Endothelial cell of umbilical vein (primary cell): ENCODE data around the gene CD40. TPM values are rescaled to one million over a fixed set of nuclear protein-coding genes. Genes with fewer than 3 reads are reported as not detected.

ENCODE experiments used
- BruUV-seq: library from RNA; stranded (reverse); fragments of 400-500 nt; replicated peaks from 2 replicates; lab custom pipeline; 2021; lab: Mats Ljungman, UMichigan
- CTCF ChIA-PET: fragments of 300-600, 350-600 bp; sonication (Branson Sonifier 250); formaldehyde crosslinking; loops from one replicate; lab custom pipeline; 2021; ENCODE audit warnings: antibody characterized with exemption, inconsistent platforms; lab: Charles Lee
- POLR2A ChIA-PET: fragments of 300-600, 350-600 bp; sonication (Branson Sonifier 250); formaldehyde crosslinking; loops from one replicate; lab custom pipeline; 2021; ENCODE audit warnings: antibody characterized with exemption, inconsistent platforms; lab: Charles Lee
- DNase-seq: peaks from one replicate; pipeline ENCODE4 v3.0.0-alpha.2; 2011; ENCODE audit warnings: low read depth, low spot score
- FAIRE-seq: peaks from 2 replicates; lab custom pipeline; 2011; peaks lifted over from hg19 to GRCh38; lab: Jason Lieb, UNC
- H2AFZ ChIP-seq: 2 replicates; pipeline ENCODE4 v1.6.0; 2012; ENCODE audit warnings: low read depth, low read length, control low read depth, inconsistent platforms
- H3K27ac ChIP-seq: 2 replicates; pipeline ENCODE4 v1.5.1; 2011; ENCODE audit warnings: low read depth, mild to moderate bottlenecking, control low read depth, low read length, moderate library complexity; ENCODE audit not compliant: insufficient read depth
- H3K27me3 ChIP-seq, 2 experiments: 2 replicates each; pipeline versions ENCODE4 v1.6.0 to v1.6.1; 2011; ENCODE audit warnings: low read length in 2 of 2, mixed read lengths in 1 of 2; ENCODE audit not compliant: control insufficient read depth in 2 of 2, insufficient read depth in 2 of 2
- H3K36me3 ChIP-seq, 2 experiments: 2 replicates in 1 of 2; 3 replicates in 1 of 2; pipeline ENCODE4 v1.5.1; 2011; ENCODE audit warnings: low read length in 2 of 2, mild to moderate bottlenecking in 1 of 2, moderate library complexity in 1 of 2; ENCODE audit not compliant: control insufficient read depth in 2 of 2, insufficient read depth in 2 of 2; ENCODE audit errors: extremely low read depth in 1 of 2
- H3K4me1 ChIP-seq: 3 replicates; pipeline ENCODE4 v1.5.1; 2011; ENCODE audit warnings: mild to moderate bottlenecking, low read length; ENCODE audit not compliant: control insufficient read depth, insufficient read depth; ENCODE audit errors: extremely low read depth
- H3K4me2 ChIP-seq: 2 replicates; pipeline ENCODE4 v1.6.1; 2011; ENCODE audit warnings: low read length, control low read depth, mixed read lengths; ENCODE audit not compliant: insufficient read depth
- H3K4me3 ChIP-seq, 3 experiments: fragments of 200-600 bp in 1 of 3; sonication (generic), shearing (Covaris generic) in 1 of 3; replicated peaks in 1 of 3; 2 replicates each; pipeline ENCODE4 v1.5.1; 2011 to 2016; ENCODE audit warnings: control low read depth in 3 of 3, low read length in 3 of 3, mild to moderate bottlenecking in 2 of 3, inconsistent platforms in 1 of 3, low read depth in 1 of 3, moderate library complexity in 1 of 3; ENCODE audit not compliant: insufficient read depth in 1 of 3
- H3K79me2 ChIP-seq: 2 replicates; pipeline ENCODE4 v1.6.0; 2012; ENCODE audit warnings: low read length, inconsistent platforms; ENCODE audit not compliant: control insufficient read depth, insufficient read depth
- H3K9ac ChIP-seq: replicated peaks from 2 replicates; pipeline ENCODE3; 2011; ENCODE audit warnings: low read length, control low read depth; ENCODE audit not compliant: insufficient read depth; ENCODE audit errors: extremely low read depth
- H3K9me1 ChIP-seq: replicated peaks from 3 replicates; pipeline ENCODE4 v1.6.0; 2011; ENCODE audit warnings: mild to moderate bottlenecking, low read length; ENCODE audit not compliant: control insufficient read depth, insufficient read depth; ENCODE audit errors: extremely low read depth
- H3K9me3 ChIP-seq: replicated peaks from 2 replicates; pipeline ENCODE4 v1.5.1; 2012; ENCODE audit warnings: low read length, inconsistent platforms; ENCODE audit not compliant: control insufficient read depth, insufficient read depth
- H4K20me1 ChIP-seq: replicated peaks from 2 replicates; pipeline ENCODE3; 2011; ENCODE audit warnings: mild to moderate bottlenecking, low read length; ENCODE audit not compliant: control insufficient read depth, insufficient read depth; ENCODE audit errors: extremely low read depth
- GATA2 ChIP-seq: IDR thresholded peaks from 2 replicates; pipeline ENCODE4 v1.7.0; 2011; ENCODE audit warnings: low read depth, mild to moderate bottlenecking, moderate library complexity, mixed read lengths, low read length; ENCODE audit not compliant: insufficient read length, insufficient read depth
- JUN ChIP-seq: IDR thresholded peaks from 2 replicates; pipeline ENCODE4 v1.6.1; 2011; ENCODE audit warnings: borderline replicate concordance, low read depth; ENCODE audit not compliant: insufficient read length, insufficient read depth
- MYC ChIP-seq: IDR thresholded peaks from one replicate; pipeline ENCODE4 v1.6.1; 2011; ENCODE audit warnings: mild to moderate bottlenecking, low read depth, low read length
- POLR2A ChIP-seq: IDR thresholded peaks from 2 replicates; pipeline ENCODE4 v1.6.1; 2012; ENCODE audit warnings: low read depth, mild to moderate bottlenecking, control low read depth, low read length
- POLR2AphosphoS5 ChIP-seq: IDR thresholded peaks from 2 replicates; pipeline ENCODE4 v1.6.1; 2012; ENCODE audit warnings: low read depth, mild to moderate bottlenecking, control low read depth, low read length, moderate library complexity; ENCODE audit not compliant: insufficient read depth
- dilution Hi-C: fragments of 300-500 bp; cut with MboI; formaldehyde crosslinking; loops from one replicate; pipeline ENCODE4 v1.15.0; 2019; ENCODE audit warnings: low sequenced_read_pairs; ENCODE audit not compliant: extremely low pct_ligation_motif_present
- intact Hi-C: fragments of 100-400 bp; cut with micrococcal nuclease; formaldehyde crosslinking; loops from one replicate; pipeline ENCODE4 v1.10.0; 2022
- polyA plus RNA-seq, 4 experiments: library from polyadenylated mRNA; depleted of rRNA in 3 of 4; stranded (reverse) in 3 of 4; unstranded in 1 of 4; fragments of >200 nt; gene quantifications; 2 replicates each; pipeline versions ENCODE4 v1.2.1 to v1.2.3, GENCODE V29; 2011 to 2012; ENCODE audit warnings: missing spikeins in 1 of 4
- total RNA-seq: library from RNA; stranded (reverse); gene quantifications from 2 replicates; pipeline ENCODE4 v1.2.3, GENCODE V29; 2021
- TF ChIP-seq, protein P1 (sequence below): IDR thresholded peaks from 2 replicates; pipeline ENCODE4 v1.6.1; 2011; ENCODE audit not compliant: insufficient read depth, insufficient read length

CD40 gene
- total and polyA plus RNA-seq, 2 donors (not counting 3 experiments of a cell fraction or from before 2014, with no cell fraction given) = 36.6 to 38.3 TPM

DNA sequence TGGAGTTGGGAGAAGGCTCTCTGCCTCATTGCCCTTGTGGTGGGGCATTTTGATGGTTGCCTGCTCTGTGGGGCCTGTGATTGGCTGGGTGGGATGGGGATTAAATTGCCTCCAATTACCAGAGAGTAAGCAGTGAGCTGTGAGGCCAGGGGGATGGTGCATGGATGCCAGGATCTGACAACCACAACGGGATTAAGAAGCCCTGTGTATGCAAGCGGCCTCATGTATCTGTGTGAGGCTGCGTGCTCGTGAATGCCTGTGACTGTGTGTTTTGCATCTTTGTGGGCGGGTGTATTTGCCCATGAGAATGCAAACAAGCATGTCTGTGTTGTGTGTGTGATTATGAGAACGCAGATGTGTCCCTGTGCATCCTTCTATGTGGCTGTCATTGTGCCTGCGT is 46.1 kb downstream of the CD40 start:
- Histone ChIP-seq H3K9me1 (no peaks in the 10 kb centered on the region), H4K20me1 (no peaks in the 10 kb centered on the region), H3K4me2 (no peak overlapping the region), H3K79me2 (no peaks in the 10 kb centered on the region), H3K36me3 (no peaks in the 10 kb centered on the region), H3K9me3 (no peaks in the 10 kb centered on the region), H3K27me3 (peaks cover 0 to 1% of the 10 kb centered on the region in 2 experiments), H3K4me3 (no peak overlapping the region), H3K4me1 (no peaks in the 10 kb centered on the region), H2AFZ (no peak overlapping the region), H3K27ac (no peak overlapping the region), H3K9ac (no peak overlapping the region)
- dilution Hi-C loops = no loop called here
- intact Hi-C loops = no loop called here
- no TSS peak for BruUV-seq
- DNase-seq (no peak), FAIRE-seq (no peak)
- ChIA-PET POLR2A (no interaction called here), CTCF (no interaction called here)
- TF ChIP-seq JUN (no peak), GATA2 (no peak)
- TF ChIP-seq, protein P1, sequence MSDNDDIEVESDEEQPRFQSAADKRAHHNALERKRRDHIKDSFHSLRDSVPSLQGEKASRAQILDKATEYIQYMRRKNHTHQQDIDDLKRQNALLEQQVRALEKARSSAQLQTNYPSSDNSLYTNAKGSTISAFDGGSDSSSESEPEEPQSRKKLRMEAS = no peak

DNA sequence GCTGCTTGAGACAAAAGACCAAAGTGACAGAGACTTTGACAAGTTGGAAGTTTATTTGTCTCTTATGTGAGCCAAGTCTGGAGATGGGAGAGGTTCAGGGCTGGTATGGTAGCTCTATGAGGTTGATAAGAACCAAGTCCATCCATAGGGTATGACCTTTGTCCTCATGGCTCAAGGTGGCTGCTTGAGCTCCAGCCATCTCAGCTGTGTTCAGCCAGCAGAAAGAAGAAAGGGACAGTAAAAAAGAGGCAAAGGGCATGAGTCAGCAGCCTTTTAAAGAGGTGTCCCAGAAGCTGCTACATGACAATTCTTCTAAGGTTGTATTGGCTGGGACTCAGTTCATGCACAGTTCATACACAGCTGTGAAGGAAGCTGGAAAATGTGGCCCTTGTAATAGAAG is 49.0 kb downstream of the CD40 start:
- TF ChIP-seq MYC (no peak), POLR2AphosphoS5 (no peak), POLR2A (no peak)
- TF ChIP-seq, protein P1 = no peak
- no peak for DNase-seq
- H3K9ac ChIP-seq = no peak overlapping the region
- H4K20me1 ChIP-seq = no peaks in the 10 kb centered on the region
- intact Hi-C loops = no loop called here
- no peak overlapping the region for H3K27ac ChIP-seq
- no peaks in the 10 kb centered on the region for H3K79me2 ChIP-seq
- no peak overlapping the region for H2AFZ ChIP-seq
- H3K9me1 ChIP-seq = no peaks in the 10 kb centered on the region
- dilution Hi-C loops = no loop called here
- H3K4me3 ChIP-seq = no peak overlapping the region
- peaks cover 0 to 6% of the 10 kb centered on the region in 2 experiments for H3K27me3 ChIP-seq
- H3K4me1 ChIP-seq = no peaks in the 10 kb centered on the region
- ChIA-PET POLR2A (no interaction called here), CTCF (interaction anchor here (1.0 to 2.0 kb wide), 5 partner anchors 8 to 145 kb away, joined by 3 to 8 read pairs (median 3); no protein-coding TSS in a partner anchor)
- no peaks in the 10 kb centered on the region for H3K36me3 ChIP-seq
- no TSS peak for BruUV-seq
- no peak overlapping the region for H3K4me2 ChIP-seq
- no peaks in the 10 kb centered on the region for H3K9me3 ChIP-seq
- FAIRE-seq = no peak
